HG03521 (cell line): ENCODE measurements around the gene MBOAT7.
"Not testable (repeated sequence)": the region's sequence is repeated elsewhere in the genome, so short reads cannot be mapped to it uniquely, and the experiment has no call there.

Experiments used
- ATAC-seq: cut with Tn5 transposase; IDR thresholded peaks from one replicate; pipeline ENCODE4 v1.9.1; 2021; ENCODE audit warnings: mild to moderate bottlenecking, moderate library complexity; ENCODE audit not compliant: unreplicated experiment

MBOAT7 gene

DNA sequence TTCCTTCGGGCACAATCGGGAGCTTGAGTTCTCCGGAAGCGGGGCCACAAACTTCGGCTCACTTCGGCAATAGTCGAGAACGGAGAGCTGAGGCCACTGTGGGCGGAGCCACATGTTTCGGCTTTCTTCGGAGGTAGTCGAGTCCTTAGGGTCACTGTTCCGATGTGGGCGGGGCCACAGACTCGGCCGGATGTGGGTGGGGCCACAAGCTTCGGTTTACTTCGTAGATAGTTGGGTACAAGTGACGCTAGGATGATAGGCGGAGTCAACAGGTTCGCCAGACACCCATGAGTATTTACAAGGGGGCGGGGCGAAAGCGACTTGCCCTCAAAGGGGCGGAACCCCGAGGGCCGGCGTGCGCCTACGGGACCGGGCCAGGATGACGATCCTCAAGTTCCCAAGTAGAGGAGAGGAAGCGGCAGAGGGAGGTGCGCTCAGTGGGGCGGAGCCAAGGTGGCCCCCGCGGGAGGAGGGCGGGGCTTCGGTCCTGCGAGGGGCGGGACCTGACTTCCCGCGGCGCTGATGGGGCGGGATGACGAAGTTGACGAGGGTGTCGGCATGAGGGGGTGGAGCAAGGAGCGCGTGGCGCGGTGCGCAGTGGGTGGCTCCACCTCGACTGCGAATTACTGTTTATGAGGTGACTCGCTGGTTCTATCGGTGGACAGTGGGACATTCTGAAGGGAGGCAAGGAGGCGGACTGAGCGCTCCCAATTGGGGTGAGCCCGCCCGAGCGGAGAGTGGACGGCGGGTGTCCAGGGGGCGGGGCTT is 539 bp upstream of the MBOAT7 start:
- peak; percentile 39 for ATAC-seq

DNA sequence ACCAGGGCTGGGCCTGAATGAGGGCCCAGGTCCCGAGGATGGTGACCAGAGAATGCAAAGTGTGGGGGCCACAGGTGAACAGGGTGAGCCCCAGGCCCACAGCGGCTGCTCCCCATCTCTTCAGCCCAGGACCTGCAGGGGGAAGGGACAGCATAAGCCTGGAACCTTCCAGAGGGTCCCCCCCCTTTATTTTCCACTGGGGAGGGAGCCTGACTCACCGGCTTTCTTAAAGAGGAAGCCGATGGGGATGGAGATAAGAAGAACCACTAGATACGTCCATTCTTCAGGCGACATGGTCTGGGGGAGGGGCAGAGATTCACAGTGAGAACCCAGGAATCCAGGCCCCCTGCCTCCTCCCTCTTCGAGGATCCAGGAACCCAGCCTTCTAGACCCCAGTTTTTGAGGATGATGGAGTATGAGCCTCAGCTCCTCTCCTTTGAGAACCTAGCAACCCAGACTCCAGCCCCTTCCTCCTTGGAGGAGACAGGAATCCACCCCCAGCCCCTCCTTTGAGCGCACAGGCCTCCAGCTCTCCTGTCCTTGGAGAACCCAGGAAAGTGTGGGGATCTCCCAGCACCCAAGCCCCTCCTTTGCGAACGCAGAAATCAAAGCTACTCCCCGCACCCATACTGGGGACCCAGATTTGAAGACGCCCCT is 1.0 kb downstream of the MBOAT7 start:
- no peak for ATAC-seq

DNA sequence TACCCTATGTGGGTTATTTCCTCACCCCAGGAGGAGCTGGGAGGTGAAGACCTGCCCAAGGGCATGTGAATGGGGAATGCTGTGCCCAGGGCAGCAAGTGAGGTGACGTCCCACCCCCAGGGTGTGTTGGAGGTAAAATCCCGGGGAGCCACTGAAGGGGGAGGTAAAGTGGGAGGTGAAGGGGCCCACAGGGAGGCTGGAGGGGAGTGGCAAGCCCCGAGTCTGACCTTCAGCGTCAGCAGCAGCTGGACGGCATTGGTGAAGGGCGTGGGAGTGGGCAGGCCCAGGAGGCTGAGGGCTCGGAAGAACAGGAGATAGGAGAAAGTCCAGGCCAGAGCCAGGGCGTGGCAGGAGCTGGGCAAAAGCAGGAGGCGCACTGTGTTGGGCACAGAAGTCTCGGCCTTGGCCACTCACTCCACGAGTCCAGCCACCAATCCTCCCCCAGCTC is 2.4 kb downstream of the MBOAT7 start:
- ATAC-seq: no peak

DNA sequence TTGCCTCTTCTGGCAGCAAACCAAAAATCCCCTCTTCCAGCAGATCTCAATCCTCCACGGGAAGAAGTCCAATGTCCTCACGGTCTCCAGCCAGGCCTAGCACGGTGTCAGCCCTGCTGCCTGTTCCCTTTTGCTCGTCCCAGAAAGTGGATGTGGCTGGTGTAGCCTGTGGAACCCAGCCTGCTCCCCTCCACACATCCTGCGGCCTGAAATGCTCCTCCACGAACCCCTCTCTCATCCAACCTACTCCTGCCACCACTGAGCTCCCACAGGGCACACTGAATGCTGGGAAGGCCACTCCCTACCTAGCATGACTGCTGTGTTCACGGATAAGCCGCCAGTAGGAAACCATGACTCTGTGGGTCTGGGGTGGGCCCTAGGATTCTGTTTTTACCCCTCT is 3.0 kb downstream of the MBOAT7 start:
- no peak for ATAC-seq

DNA sequence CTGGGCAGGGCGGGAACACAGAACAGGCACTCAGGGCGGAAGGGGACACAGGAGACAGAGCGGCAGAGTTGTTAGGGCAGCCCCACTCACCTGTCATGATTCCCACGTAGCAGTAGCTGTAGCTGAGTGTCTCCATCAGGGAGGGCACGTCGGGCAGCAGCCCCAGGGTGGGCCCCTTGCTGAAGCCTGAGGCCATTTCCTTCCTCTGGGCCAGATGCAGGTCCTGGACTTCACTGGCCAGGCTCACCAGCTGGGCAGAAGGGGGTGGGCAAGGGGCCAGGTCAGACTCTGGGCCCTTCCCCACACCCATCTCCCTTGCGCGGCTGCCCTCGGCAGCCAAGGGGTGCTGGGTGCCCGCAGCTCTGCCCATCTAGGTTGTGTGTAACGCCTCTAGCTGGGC is 5.9 kb downstream of the MBOAT7 start:
- no peak for ATAC-seq

DNA sequence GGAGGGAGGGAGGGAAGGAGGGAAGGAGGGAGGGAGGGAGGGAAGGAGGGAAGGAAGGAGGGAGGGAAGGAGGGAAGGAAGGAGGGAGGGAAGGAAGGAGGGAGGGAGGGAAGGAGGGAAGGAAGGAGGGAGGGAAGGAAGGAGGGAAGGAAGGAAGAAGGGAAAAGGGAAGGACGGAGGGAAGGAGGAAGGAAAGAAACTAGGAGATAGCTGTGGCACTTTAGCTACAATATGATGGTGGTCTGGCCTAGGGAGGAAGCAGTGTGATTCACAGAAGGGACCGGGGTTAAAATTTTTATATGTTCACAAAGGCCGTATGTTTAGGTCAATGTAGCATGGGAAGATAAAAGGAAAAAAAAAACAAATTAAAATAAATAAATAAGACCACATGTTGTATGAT is 7.5 kb downstream of the MBOAT7 start:
- ATAC-seq: not testable (repeated sequence)

DNA sequence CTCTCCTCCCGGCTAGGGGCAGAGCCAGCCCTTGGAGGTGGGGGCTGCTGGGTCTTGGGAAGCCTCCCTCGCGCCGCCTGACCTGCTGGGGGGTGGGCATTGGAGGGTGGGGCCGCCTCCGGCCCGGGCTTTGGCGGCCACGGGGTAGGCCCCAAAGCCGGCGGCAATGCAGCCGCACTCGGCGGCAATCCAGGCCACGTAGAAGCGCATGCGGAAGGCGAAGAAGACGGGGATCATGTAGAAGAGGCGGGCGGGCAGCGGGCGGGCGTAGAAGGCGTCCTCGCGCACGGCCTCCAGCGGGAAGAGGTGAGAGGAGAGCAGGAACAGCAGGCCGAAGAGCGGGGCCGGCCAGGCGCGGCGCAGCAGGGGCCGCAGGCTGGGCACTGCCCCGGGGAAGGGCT is 8.7 kb downstream of the MBOAT7 start:
- ATAC-seq: no peak

DNA sequence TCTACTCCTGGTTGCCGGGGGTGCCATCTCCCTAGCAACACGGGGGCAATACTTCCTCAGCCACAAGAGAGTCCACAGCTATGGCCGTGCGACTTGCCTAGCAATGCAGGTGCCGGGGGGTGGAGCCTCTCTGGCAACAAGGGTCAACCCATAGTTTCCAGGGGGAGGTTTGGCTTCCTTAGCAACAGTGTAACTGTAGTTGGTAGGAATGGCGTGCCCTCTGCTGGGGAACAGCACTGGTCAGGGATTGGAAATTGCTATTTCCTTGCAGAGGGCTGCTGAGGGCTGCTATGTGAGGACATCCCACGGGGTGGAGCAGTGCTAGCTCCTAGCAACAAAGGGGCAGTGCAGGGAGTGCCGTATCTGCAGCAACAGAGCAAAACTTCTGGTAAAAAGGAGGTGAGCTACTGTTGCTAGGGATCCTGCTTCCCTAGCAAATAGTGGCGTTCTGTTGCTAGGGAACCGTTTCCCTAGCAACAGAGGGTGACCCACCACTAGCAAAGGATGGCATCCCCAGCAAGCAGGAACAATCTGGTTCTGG is 9.4 kb downstream of the MBOAT7 start:
- ATAC-seq: no peak

DNA sequence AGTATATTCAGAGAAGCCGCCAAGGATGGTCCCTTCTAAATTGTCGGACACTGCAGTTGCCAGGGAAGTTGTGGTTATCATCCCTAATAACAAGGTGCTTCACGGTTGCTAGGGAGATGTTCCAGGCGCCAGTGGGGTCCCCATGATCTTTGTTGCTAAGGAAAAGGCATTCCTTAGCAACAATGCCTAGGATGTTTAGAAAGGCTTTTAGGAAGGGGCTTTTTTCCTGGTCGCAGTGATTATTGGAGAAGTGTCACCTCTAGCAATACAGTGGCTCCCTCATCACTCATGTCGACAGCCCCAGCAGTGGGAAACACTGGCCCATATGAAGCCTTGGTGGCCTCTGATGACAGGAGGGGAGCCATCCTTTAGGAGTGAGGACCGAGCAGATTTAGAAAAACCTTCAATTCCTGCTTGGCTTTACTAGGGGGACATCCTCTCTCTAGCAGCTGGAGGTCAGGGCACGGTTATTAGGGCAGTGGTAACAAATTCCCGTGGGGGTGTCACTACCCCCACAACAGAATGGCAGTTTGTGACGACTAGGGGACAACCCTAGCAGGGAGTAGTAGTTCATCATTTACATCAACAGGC is 10.0 kb downstream of the MBOAT7 start:
- no peak for ATAC-seq

DNA sequence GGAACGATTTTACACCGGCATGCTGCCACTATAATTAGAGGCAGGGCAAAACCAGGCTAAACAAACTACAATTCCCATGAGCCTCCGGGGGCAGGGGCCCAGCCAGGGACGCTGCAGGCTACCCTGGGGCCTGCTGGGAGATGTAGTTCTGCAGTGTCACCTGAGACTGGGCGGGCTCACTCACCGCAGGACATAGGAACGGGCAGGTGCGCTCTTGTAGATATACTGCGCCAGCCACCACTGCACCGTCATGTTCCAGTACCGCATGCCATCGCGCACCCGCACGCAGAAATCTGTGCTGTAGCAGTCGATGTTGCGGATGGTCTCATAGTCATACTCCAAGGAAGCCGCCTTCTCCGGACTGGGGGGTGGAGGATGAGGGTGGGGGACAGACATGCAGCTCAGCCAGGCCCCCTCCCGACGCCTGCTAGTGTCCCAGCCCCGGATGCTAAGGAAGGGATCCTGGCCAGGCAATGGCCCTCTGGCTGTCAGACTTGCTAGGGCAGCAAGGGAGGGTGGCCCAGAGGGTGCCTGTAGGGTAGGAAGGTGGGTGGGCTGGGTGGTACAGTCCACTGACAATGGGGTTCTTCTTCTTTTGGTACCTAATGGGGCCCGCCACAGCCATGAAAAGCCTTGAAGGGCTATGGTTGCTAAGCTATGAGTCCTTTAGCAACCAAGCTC is 10.7 kb downstream of the MBOAT7 start:
- ATAC-seq: no peak

DNA sequence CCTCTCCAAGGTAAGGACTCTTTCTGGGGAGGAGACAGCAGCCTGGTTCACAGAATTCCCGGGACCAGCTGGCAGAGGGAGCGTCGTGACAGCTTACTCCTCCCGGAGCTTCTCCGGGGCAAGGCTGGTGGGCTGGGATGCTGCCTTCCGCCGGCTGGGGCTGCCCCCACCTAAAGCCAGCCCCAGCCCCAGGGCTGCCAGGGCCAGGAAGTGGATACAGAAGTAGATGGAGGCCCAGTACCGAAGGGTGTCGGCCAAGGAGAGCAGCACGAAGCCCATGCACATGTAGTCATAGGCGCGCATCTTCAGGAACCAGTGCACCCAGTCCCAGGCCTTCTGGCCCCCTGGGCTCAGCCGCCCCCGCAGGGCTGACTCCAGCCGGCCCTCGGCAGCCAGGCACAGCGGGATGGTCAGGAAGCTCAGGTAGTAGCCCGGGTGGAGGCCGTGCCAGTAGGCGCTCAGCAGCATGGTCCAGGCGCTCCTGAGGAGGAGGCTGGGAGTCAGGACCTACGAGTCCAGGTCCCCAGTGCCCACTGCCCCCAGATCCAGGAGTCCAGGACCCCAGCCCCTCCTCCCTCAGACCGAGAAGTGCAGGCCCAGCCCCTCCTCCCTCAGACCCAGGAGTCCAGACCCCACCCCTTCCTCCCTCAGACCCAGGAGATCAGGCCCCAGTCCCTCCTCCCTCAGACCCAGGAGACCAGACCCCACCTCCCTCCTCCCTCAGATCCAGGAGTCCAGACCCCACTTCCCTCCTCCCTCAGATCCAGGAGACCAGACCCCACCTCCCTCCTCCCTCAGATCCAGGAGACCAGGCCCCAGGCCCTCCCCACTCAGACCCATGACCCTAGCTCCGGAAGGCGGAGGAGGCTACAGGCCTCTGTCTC is 15.2 kb downstream of the MBOAT7 start:
- ATAC-seq: no peak

DNA sequence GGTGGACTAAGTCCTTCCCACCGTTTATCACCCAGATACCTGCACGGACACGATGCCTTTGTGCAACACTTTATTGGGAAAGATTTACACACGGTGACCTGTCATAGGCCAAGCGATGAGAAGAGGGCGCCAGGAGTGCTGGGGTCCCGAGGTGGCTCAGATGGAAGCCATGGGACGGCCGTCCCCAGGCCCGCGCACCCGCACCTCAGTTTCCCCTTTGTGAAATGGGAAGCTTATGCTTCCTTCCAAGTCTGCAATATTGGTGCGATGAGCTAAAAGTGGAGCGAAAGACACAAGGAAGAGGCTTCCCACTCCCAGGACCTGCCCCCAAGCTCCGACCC is 16.1 kb downstream of the MBOAT7 start:
- no peak for ATAC-seq

DNA sequence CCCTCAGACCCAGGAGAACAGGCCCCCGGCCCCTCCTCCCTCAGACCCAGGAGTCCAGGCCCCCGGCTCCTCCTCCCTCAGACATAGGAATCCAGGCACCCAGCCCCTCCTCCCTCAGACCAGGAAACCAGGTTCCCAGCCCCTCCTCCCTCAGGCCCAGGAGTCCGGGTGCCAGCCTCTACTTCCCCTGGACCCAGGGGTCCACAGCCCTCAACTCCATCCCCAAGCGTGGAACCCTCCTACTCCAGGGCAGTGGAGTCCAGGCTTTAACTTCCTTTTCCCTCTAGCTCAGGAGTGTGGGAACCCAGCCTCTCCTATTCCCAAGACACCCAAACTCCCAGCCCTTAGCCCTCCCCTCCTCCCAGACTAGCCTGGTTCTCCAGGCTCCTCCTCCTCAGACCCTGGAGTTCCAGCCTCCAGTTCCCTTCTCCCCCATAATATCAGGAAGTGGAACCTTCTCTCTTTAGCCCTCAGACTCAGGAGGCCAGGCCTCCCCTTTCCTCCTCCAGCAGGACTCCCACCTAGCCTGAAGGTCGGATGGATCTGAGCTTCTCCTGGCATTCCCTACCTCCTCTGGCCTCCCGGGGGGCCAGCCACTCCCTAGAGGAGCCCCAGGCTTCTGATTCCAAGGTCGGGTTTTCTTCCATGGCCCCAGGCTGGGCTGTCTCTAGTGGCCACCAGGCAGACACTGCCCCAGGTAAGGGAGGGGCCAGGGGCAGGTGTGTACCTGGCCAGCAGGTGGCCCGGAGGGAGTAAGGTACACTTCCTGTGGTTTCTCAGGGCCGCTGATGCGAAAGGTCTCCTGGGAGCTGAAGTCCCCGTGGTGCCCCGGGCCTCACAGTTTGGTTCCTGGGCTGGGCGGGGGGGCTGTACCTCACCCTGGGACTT is 16.7 kb downstream of the MBOAT7 start, which contains the start of gene TMC4:
Gene TMC4 (minus strand): TSS at position 690 of the 888 bp plus-strand sequence. CDS start 43 bp downstream, at position 647.
- no peak for ATAC-seq

DNA sequence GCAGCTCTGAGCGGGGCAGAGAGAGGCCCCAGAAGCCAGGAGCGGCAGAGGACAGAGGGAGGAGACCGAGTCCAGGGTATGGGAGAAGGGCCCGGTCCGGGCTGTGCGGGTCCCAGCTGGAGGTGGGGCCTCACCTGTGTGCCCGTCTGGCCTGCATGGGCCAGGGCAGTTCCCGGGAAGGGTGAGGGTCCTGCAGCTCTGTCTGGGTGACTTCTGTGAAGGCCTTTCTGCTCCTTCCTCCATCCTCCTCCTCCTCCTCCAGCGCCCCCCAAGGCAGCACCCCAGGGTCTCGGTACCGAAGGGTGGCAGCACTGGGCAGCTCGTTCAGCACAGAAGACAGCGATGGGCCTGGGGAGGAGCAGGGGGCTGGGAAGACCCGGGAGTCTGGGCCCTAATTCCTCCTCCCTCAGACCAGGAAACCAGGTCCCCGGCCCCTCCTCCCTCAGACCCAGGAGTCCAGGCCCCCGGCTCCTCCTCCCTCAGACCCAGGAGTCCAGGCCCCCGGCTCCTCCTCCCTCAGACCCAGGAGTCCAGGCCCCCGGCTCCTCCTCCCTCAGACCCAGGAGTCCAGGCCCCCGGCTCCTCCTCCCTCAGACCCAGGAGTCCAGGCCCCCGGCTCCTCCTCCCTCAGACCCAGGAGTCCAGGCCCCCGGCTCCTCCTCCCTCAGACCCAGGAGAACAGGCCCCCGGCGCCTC is 17.5 kb downstream of the MBOAT7 start:
- ATAC-seq: not testable (repeated sequence)

DNA sequence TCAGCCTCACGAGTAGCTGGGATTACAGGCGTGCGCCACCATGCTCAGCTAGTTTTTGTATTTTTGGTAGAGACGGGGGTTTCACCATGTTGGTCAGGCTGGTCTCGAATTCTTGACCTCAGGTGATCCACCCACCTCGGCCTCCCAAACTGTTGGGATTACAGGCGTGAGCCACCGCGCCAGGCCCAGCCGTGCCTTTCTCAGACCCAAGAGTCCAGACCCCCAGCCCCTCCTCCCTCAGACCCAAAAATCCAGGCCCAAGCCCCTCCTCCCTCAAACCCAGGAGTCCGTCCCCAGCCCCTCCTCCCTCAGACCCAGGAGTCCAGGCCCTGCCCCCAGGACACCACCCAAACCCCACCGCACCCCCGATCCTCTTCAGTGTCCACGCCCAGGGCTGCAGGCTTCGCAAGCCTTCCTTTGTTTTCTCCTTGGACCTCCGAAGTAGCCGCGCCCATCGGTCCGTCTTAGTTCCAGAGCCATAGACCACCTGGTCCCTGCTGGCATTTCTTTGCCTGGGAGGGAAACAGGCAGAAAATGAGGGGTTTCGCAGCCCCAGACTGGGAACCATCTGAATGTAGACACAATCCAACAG is 20.1 kb downstream of the MBOAT7 start:
- no peak for ATAC-seq

DNA sequence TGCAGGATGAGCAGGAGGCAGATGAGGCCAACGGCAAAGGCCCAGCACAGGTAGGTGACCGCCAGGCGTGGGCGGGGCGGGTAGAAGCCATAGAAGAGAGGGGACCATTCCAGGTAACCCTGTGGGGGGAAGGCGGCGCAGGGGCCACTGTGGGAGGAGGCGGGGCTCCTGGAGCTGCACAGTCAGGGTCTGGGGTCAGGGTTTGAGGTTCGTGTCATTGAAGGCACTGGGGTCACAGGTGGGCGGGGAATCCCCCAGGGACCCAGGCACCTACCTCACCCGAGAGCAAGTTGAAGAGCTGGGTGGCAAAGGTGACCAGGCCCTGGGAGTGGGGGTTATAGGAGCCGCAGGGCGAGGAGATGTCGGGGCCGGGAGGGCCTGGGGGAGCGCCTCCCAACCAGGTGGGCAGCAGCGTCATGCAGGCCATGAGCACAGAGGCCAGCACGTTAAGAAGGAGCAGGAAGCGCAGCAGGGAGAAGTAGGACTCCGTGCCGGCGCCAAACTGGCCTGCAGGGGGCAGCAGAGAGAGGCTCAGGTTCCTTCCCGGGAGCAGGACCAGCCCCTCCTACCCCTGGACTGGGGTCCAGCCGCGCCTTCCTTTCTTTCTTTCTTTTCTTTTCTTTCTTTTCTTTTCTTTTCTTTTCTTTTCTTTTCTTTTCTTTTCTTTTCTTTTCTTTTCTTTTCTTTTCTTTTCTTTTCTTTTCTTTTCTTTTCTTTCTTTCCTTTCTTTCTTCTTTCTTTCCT is 21.0 kb downstream of the MBOAT7 start:
- no peak for ATAC-seq

DNA sequence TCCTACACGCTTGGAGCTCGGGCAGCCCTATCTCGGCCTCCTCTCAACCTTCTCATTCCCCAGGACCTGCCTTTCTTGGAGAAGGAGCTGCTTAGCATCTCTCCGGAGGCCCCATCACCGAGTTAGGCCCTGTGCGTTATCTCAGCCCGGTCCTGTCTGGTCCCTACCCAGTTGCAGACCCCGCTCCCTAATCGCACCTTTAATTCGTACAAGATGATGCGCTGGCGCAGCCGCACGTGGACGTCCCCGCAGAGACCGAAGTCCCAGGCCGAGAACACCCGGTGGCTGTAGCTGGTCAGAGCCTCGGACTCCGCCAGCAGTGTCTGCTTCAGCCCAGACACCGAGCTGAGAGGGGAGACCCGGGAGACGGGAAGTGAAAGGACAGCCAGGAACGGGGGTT is 24.2 kb downstream of the MBOAT7 start:
- ATAC-seq: no peak
